ENCODE data around the gene FAM227A. TPM values are rescaled to one million over a fixed set of nuclear protein-coding genes. Genes with fewer than 3 reads are reported as not detected.

FAM227A gene
- total and polyA plus RNA-seq, 4 donors, result 0.56 to 1.3 (median 0.78) TPM; not detected in 1

DNA sequence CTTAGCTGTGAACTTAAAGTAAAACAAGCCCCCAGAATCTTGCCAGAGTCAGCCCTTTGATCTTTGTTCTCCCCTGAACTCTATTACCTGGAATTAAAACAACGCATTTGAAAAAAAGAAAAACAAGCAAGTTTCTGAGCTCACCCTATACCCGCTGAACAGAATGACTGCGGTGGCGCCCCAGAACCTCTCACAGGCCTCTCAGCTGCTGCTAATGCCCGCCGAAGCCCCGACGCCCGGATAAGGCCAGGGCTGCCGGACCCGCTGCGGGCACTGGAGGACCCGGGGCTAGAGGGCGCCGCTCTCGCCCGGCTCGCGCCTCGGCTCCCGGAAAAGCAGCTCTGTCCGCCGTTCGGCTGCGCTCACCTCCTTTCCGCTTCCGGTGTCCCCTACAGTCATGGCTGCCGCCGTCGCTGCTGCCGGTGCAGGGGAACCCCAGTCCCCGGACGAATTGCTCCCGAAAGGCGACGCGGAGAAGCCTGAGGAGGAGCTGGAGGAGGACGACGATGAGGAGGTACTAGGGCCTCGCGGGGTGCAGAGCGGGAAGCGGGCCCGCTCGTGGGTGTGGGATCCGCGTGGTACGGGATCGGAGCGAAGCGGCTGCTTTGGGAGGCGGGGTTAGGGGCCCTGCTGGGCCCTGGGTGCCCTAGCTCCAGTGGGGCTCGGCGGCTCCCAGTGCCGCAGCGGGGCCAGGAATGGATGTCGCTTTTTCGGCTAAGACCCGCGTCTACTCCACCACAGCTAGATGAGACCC is 25.6 kb upstream of the FAM227A start, which contains the start of gene TOMM22:
Gene TOMM22, plus strand, starts transcription at position 376 of the 754 bp plus-strand sequence. Its CDS starts 22 bp downstream, at position 398.
- DNase-seq, result peak; percentile 92 to 96
- 1% methylated on average over 60 of the region's 60 CpGs for WGBS, 2 donors
- peak within 1 kb of the TSS in 1 of 2 donors; percentile 46 for H3K27ac ChIP-seq (ENCODE audit: low read depth in 1 of 2, low read length in 2 of 2)

GRCh38 chr22:38675833-38676232 is 19.6 kb upstream of the FAM227A start:
- H3K4me3 ChIP-seq (ENCODE audit: low read length in 2 of 2), result no peak overlapping the region
- no peaks in the 10 kb centered on the region for H3K9me3 ChIP-seq (ENCODE audit: control insufficient read depth, low read length)
- no peaks in the 10 kb centered on the region for H3K4me1 ChIP-seq (ENCODE audit: control insufficient read depth in 1 of 2, insufficient read depth in 2 of 2, low read length in 2 of 2)
- no peak overlapping the region for H3K27ac ChIP-seq (ENCODE audit: low read depth in 1 of 2, low read length in 2 of 2)
- H3K36me3 ChIP-seq (ENCODE audit: control insufficient read depth in 1 of 2, insufficient read depth in 2 of 2, low read length in 1 of 2), result peaks cover 0 to 3% of the 10 kb centered on the region in 2 donors
- H3K27me3 ChIP-seq (ENCODE audit: control insufficient read depth in 1 of 2, insufficient read depth in 2 of 2, low read length in 1 of 2), result no peaks in the 10 kb centered on the region
- ATAC-seq (ENCODE audit: low FRiP score) (no peak), DNase-seq (peak in 1 of 2 donors; percentile 9)
- intact Hi-C loops (cut with DNase I), result no loop called here
- WGBS, 2 donors, result 91 to 95% methylated on average over 3 of the region's 3 CpGs

More for the DNA sequence above, 25.6 kb upstream of the FAM227A start, which contains the start of gene TOMM22:
- Histone ChIP-seq H3K27me3 (ENCODE audit: control insufficient read depth in 1 of 2, insufficient read depth in 2 of 2, low read length in 1 of 2) (no peaks in the 10 kb centered on the region), H3K9me3 (ENCODE audit: control insufficient read depth, low read length) (no peaks in the 10 kb centered on the region), H3K36me3 (ENCODE audit: control insufficient read depth in 1 of 2, insufficient read depth in 2 of 2, low read length in 1 of 2) (peaks cover 0 to 6% of the 10 kb centered on the region in 2 donors), H3K4me1 (ENCODE audit: control insufficient read depth in 1 of 2, insufficient read depth in 2 of 2, low read length in 2 of 2) (peaks cover 0 to 4% of the 10 kb centered on the region in 2 donors), H3K4me3 (ENCODE audit: low read length in 2 of 2) (peak within 1 kb of the TSS; percentile 52 to 83)
- ATAC-seq (ENCODE audit: low FRiP score), result peak; percentile 98
- intact Hi-C loops (cut with DNase I), result loop anchor here in 1 of 2 donors (10.0 kb wide), 1 partner anchor 177 kb away; the partner anchor contains the start of gene DDX17

DNA sequence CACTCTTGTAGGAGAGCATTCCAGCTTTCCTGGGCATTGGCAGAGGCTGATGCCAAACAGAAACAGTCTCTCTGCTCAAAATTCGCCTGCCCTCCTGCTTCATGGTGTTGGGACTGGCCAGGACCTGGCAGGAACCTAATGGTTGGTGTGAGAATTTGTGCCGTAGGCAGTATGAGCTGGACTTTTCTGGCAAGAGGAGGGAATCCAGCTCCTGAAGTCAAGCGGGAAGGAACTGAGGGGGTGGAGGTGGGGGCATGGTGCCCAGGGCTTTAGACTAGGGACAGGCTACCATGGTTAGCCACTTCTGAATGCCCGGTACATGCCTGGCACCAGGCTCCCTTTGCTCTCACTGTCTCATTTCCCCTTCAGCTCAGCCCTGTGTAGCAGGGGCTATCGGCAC is 18.7 kb upstream of the FAM227A start:
- H3K27me3 ChIP-seq (ENCODE audit: control insufficient read depth in 1 of 2, insufficient read depth in 2 of 2, low read length in 1 of 2), result no peaks in the 10 kb centered on the region
- no peaks in the 10 kb centered on the region for H3K4me1 ChIP-seq (ENCODE audit: control insufficient read depth in 1 of 2, insufficient read depth in 2 of 2, low read length in 2 of 2)
- peaks cover 0 to 3% of the 10 kb centered on the region in 2 donors for H3K36me3 ChIP-seq (ENCODE audit: control insufficient read depth in 1 of 2, insufficient read depth in 2 of 2, low read length in 1 of 2)
- no peak overlapping the region for H3K4me3 ChIP-seq (ENCODE audit: low read length in 2 of 2)
- H3K27ac ChIP-seq (ENCODE audit: low read depth in 1 of 2, low read length in 2 of 2), result peak overlapping the region in 1 of 2 donors; percentile 80
- WGBS, 2 donors, result 12 to 13% methylated on average over 5 of the region's 5 CpGs
- no peaks in the 10 kb centered on the region for H3K9me3 ChIP-seq (ENCODE audit: control insufficient read depth, low read length)
- DNase-seq, result peak in 1 of 2 donors; percentile 53
- ATAC-seq (ENCODE audit: low FRiP score), result peak; percentile 56
- intact Hi-C loops (cut with DNase I), result no loop called here

GRCh38 chr22:38657045-38657909 is 1.1 kb upstream of the FAM227A start:
- H3K4me1 ChIP-seq (ENCODE audit: control insufficient read depth in 1 of 2, insufficient read depth in 2 of 2, low read length in 2 of 2), result no peaks in the 10 kb centered on the region
- no peaks in the 10 kb centered on the region for H3K9me3 ChIP-seq (ENCODE audit: control insufficient read depth, low read length)
- no peaks in the 10 kb centered on the region for H3K36me3 ChIP-seq (ENCODE audit: control insufficient read depth in 1 of 2, insufficient read depth in 2 of 2, low read length in 1 of 2)
- 10 to 13% methylated on average over 16 of the region's 16 CpGs for whole genome bisulfite sequencing, 2 donors
- no peak for ATAC-seq (ENCODE audit: low FRiP score)
- no peak overlapping the region for H3K27ac ChIP-seq (ENCODE audit: low read depth in 1 of 2, low read length in 2 of 2)
- no peak for DNase-seq
- intact Hi-C loops (cut with DNase I), result no loop called here
- H3K4me3 ChIP-seq (ENCODE audit: low read length in 2 of 2), result peak overlapping the region; percentile 53 to 97
- H3K27me3 ChIP-seq (ENCODE audit: control insufficient read depth in 1 of 2, insufficient read depth in 2 of 2, low read length in 1 of 2), result no peaks in the 10 kb centered on the region

- no peaks in the 10 kb centered on the region for H3K4me1 ChIP-seq (ENCODE audit: control insufficient read depth in 1 of 2, insufficient read depth in 2 of 2, low read length in 2 of 2)
- no peaks in the 10 kb centered on the region for H3K36me3 ChIP-seq (ENCODE audit: control insufficient read depth in 1 of 2, insufficient read depth in 2 of 2, low read length in 1 of 2)
- 6 to 7% methylated on average over 21 to 22 of the region's 22 CpGs for WGBS, 2 donors
- DNase-seq (no peak), ATAC-seq (ENCODE audit: low FRiP score) (no peak)
- H3K4me3 ChIP-seq (ENCODE audit: low read length in 2 of 2), result peak overlapping the region; percentile 53 to 97
- H3K27me3 ChIP-seq (ENCODE audit: control insufficient read depth in 1 of 2, insufficient read depth in 2 of 2, low read length in 1 of 2), result no peaks in the 10 kb centered on the region
- H3K9me3 ChIP-seq (ENCODE audit: control insufficient read depth, low read length), result no peaks in the 10 kb centered on the region
- H3K27ac ChIP-seq (ENCODE audit: low read depth in 1 of 2, low read length in 2 of 2), result no peak overlapping the region
- intact Hi-C loops (cut with DNase I), result no loop called here
Measured at GRCh38 chr22:38655519-38656255, 505 bp downstream of the FAM227A start.

DNA sequence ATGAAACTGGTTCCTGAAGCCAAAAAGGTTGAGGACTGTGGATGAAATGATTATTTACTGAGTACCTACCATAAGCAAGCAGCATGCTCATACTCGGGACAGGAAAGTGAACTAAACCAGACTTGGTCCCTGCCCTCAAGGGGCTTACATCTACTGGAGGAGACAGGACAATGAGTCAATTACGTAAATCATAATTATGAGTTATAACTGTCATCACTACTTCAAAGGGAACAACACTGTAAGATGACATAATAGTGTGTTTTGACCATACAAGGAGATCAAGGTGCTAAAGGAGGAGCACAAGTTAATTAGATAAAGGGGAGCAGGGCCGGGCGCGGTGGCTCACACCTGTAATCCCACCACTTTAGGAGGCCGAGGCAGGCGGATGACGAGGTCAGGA is 2.5 kb downstream of the FAM227A start:
- no peak for DNase-seq
- 96 to 97% methylated on average over 8 of the region's 8 CpGs for WGBS, 2 donors
- ATAC-seq (ENCODE audit: low FRiP score), result no peak
- Histone ChIP-seq H3K27me3 (ENCODE audit: control insufficient read depth in 1 of 2, insufficient read depth in 2 of 2, low read length in 1 of 2) (no peaks in the 10 kb centered on the region), H3K4me3 (ENCODE audit: low read length in 2 of 2) (no peak overlapping the region), H3K9me3 (ENCODE audit: control insufficient read depth, low read length) (no peaks in the 10 kb centered on the region), H3K36me3 (ENCODE audit: control insufficient read depth in 1 of 2, insufficient read depth in 2 of 2, low read length in 1 of 2) (no peaks in the 10 kb centered on the region), H3K4me1 (ENCODE audit: control insufficient read depth in 1 of 2, insufficient read depth in 2 of 2, low read length in 2 of 2) (no peaks in the 10 kb centered on the region), H3K27ac (ENCODE audit: low read depth in 1 of 2, low read length in 2 of 2) (no peak overlapping the region)
- intact Hi-C loops (cut with DNase I), result no loop called here

DNA sequence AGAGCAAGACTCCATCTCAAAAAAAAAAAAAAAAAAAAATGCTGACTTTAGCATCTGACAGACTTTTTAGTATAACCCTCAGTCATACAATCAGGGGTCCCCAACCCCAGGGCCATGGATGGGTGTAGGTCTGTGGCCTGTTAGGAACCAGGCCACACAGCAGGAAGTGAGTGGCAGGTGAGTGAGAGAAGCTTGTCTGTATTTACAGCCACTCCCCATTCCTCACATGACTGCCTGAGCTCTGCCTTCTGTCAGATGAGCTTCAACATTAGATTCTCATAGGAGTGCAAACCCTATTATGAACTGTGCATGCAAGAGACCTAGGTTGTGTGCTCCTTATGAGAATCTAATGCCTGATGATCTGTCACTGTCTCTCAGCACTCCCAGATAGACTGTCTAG is 3.3 kb downstream of the FAM227A start:
- H3K4me1 ChIP-seq (ENCODE audit: control insufficient read depth in 1 of 2, insufficient read depth in 2 of 2, low read length in 2 of 2), result no peaks in the 10 kb centered on the region
- DNase-seq (no peak), ATAC-seq (ENCODE audit: low FRiP score) (no peak)
- no peaks in the 10 kb centered on the region for H3K36me3 ChIP-seq (ENCODE audit: control insufficient read depth in 1 of 2, insufficient read depth in 2 of 2, low read length in 1 of 2)
- H3K9me3 ChIP-seq (ENCODE audit: control insufficient read depth, low read length), result no peaks in the 10 kb centered on the region
- intact Hi-C loops (cut with DNase I), result no loop called here
- H3K27ac ChIP-seq (ENCODE audit: low read depth in 1 of 2, low read length in 2 of 2), result no peak overlapping the region
- no peaks in the 10 kb centered on the region for H3K27me3 ChIP-seq (ENCODE audit: control insufficient read depth in 1 of 2, insufficient read depth in 2 of 2, low read length in 1 of 2)
- no peak overlapping the region for H3K4me3 ChIP-seq (ENCODE audit: low read length in 2 of 2)

DNA sequence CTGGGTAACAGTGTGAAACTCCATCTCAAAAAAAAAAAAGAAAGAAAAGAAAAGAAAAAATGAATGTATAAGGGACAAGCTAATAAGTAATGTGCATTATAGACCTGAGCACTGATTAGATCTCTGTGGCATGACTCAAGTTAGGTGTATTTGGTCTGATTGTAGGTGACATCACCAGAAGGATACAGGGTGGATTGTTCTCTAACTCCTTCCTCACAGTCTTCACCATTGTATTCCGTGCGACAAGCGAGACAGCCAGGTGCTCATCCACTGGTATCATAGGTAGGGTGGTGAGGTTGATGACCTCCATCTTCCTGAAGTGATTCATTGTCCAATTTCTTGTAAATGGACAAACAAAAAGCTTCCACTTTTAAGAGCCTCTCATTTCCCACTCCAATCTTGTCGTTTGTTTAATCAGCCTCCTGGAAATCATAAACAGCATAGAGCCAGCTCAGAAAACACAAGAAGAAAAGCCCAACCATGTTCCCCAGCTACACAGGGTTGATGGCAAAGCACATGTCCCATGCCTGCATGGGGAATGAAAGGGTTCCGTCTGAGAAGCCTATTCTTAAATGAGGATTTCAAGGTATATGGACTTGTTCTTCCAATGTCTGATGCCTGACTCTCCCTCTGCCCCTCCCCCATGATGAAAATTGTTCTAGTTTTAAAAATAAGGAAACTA is 6.2 kb downstream of the FAM227A start:
- H3K4me3 ChIP-seq (ENCODE audit: low read length in 2 of 2), result no peak overlapping the region
- no peaks in the 10 kb centered on the region for H3K4me1 ChIP-seq (ENCODE audit: control insufficient read depth in 1 of 2, insufficient read depth in 2 of 2, low read length in 2 of 2)
- ATAC-seq (ENCODE audit: low FRiP score) (no peak), DNase-seq (peak in 1 of 2 donors; percentile 1)
- 78% methylated on average over 5 of the region's 5 CpGs for WGBS, 2 donors
- H3K27ac ChIP-seq (ENCODE audit: low read depth in 1 of 2, low read length in 2 of 2), result no peak overlapping the region
- H3K36me3 ChIP-seq (ENCODE audit: control insufficient read depth in 1 of 2, insufficient read depth in 2 of 2, low read length in 1 of 2), result no peaks in the 10 kb centered on the region
- H3K9me3 ChIP-seq (ENCODE audit: control insufficient read depth, low read length), result no peaks in the 10 kb centered on the region
- no peaks in the 10 kb centered on the region for H3K27me3 ChIP-seq (ENCODE audit: control insufficient read depth in 1 of 2, insufficient read depth in 2 of 2, low read length in 1 of 2)
- intact Hi-C loops (cut with DNase I), result no loop called here

Data from aorta (tissue), 5 donors.